Astrocyte of the spinal cord (primary cell): Measurements from ENCODE around the gene PYCR2.
"Not testable (repeated sequence)": the region's sequence is repeated elsewhere in the genome, so short reads cannot be mapped to it uniquely, and the experiment has no call there.

Experiments used
- DNase-seq: peaks from one replicate; pipeline ENCODE4 v3.0.0; 2011; ENCODE audit warnings: low read depth, low spot score
- H3K4me3 ChIP-seq: 2 replicates; pipeline ENCODE4 v1.5.1; 2011; ENCODE audit warnings: low read depth, mild to moderate bottlenecking, low read length, moderate library complexity
- CTCF ChIP-seq: IDR thresholded peaks from 2 replicates; pipeline ENCODE4 v1.5.1; 2012; ENCODE audit warnings: low read depth, mild to moderate bottlenecking, low read length, inconsistent platforms
- in situ Hi-C: cut with HindIII; loops from 2 replicates; pipeline ENCODE4 v1.10.0; 2017; ENCODE audit warnings: low sequenced_read_pairs

Gene PYCR2

GRCh38 chr1:225936523-225936922 lies 12.5 kb upstream of the PYCR2 start:
- no peak for DNase-seq
- in situ Hi-C loops, result no loop called here
- TF ChIP-seq CTCF, result no peak
- no peak overlapping the region for H3K4me3 ChIP-seq

DNA sequence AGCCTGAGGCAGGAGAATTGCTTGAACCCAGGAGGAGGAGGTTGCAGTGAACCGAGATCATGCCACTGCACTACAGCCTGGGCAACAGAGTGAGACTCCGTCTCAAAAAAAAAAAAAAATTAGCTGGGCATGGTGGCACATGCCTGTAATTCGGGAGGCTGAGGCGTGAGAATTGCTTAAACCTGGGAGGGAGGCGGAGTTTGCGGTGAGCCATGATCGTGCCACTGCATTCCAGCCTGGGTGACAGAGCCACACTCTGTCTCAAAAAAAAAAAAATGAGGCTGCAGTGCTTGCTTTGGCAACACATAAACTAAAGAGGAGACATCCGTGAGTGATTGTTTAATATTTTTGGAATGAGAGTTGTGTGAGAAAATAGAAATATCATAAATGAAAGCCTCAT lies 12.0 kb upstream of the PYCR2 start:
- H3K4me3 ChIP-seq, in situ Hi-C loops, DNase-seq: not testable (repeated sequence)

GRCh38 chr1:225934711-225935110 lies 10.7 kb upstream of the PYCR2 start:
- in situ Hi-C loops, result no loop called here
- DNase-seq, result no peak
- H3K4me3 ChIP-seq, result no peak overlapping the region
- TF ChIP-seq CTCF, result no peak

GRCh38 chr1:225933072-225933471 lies 9.0 kb upstream of the PYCR2 start:
- in situ Hi-C loops, result no loop called here
- H3K4me3 ChIP-seq, result no peak overlapping the region
- TF ChIP-seq CTCF, result no peak
- DNase-seq, result peak; percentile 40

DNA sequence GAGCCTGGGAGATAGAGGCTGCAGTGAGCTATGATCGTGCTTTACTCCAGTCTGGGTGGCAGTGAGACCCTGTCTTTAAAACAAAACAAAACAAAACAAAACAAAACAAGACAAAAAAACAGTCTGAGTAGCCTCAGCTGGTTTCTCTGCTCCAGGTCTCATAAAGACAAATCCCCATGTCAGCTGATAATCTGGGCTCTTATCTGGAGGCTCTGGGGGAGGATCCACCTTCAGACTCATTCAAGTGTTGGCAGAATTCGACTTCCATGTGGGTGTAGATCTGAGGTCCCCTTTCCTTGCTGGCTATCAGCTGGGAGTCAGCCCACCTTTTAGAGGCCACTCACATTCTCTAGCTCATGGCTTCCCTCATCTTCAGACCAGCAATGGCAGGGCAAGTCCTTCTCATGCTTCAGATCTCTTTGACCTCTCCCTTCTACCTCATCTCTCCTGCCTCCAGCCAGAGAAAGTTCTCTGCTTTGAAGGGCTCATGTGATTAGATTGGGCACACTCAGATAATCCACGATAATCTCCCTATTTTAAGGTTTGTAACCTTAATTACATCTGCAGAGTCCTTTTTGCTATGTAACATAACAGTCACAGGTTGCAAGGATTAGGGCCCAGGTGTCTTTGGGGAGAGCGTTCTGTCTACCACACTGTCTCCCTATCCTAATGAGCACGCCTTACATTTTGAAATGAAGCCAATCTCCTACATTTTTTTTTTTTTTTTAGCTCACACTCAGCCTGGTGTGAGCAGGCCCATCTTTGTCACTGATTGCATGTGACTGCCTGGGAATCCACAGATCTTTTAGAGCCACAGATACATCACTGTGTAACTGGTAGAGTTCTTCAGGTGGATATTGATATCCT lies 7.5 kb upstream of the PYCR2 start:
- TF ChIP-seq CTCF, result no peak
- no peak for DNase-seq
- in situ Hi-C loops, result no loop called here
- no peak overlapping the region for H3K4me3 ChIP-seq

GRCh38 chr1:225930566-225930965 lies 6.5 kb upstream of the PYCR2 start:
- H3K4me3 ChIP-seq, result no peak overlapping the region
- TF ChIP-seq CTCF, result no peak
- in situ Hi-C loops, result no loop called here
- DNase-seq, result no peak

GRCh38 chr1:225929462-225929861 lies 5.4 kb upstream of the PYCR2 start:
- H3K4me3 ChIP-seq, in situ Hi-C loops, DNase-seq: not testable (repeated sequence)
